CD4-positive, alpha-beta memory T cell (primary cell): ENCODE results near the gene LRP6. TPM values are rescaled to one million over a fixed set of nuclear protein-coding genes. Genes with fewer than 3 reads are reported as not detected.

Experiments
- CTCF ChIA-PET: fragments of 350-600 bp; sonication (Branson Sonifier 250); formaldehyde crosslinking; loops from one replicate; lab custom pipeline; 2021; ENCODE audit warnings: inconsistent platforms; ENCODE audit not compliant: partially characterized antibody; lab: Charles Lee
- POLR2A ChIA-PET: fragments of 350-600 bp; sonication (Branson Sonifier 250); formaldehyde crosslinking; loops from one replicate; lab custom pipeline; 2021; ENCODE audit not compliant: partially characterized antibody; lab: Charles Lee
- DNase-seq, 5 donors: peaks; one replicate each; pipeline versions ENCODE4 v3.0.0 to v3.0.0-alpha.2; 2020 to 2022; ENCODE audit warnings: mixed read lengths in 1 of 5
- H3K27ac ChIP-seq: one replicate; pipeline ENCODE4 v1.7.0; 2013; ENCODE audit warnings: low read depth, low read length
- H3K27me3 ChIP-seq: 2 replicates; pipeline ENCODE4 v1.7.0; 2013; ENCODE audit warnings: mild to moderate bottlenecking, low read length, moderate library complexity; ENCODE audit not compliant: insufficient read depth
- H3K36me3 ChIP-seq: 2 replicates; pipeline ENCODE4 v1.7.0; 2013; ENCODE audit warnings: mild to moderate bottlenecking, low read length, moderate library complexity; ENCODE audit not compliant: insufficient read depth
- H3K4me1 ChIP-seq: 2 replicates; pipeline ENCODE4 v1.7.0; 2013; ENCODE audit warnings: mild to moderate bottlenecking, low read length, moderate library complexity; ENCODE audit not compliant: insufficient read depth
- H3K4me3 ChIP-seq, 2 donors: one replicate each; pipeline ENCODE4 v1.7.0; 2013; ENCODE audit warnings: low read length in 2 of 2, mild to moderate bottlenecking in 1 of 2
- H3K9me3 ChIP-seq, 2 donors: one replicate each; pipeline ENCODE4 v1.7.0; 2013; ENCODE audit warnings: low read length in 2 of 2, control low read depth in 1 of 2; ENCODE audit not compliant: control insufficient read depth in 1 of 2
- H3K27ac Mint-ChIP-seq, 7 donors: one replicate each; pipeline ENCODE4 v1.8.0; 2020 to 2021; ENCODE audit warnings: mixed read lengths in 7 of 7, mild to moderate bottlenecking in 6 of 7, inconsistent platforms in 3 of 7, moderate library complexity in 3 of 7
- H3K27me3 Mint-ChIP-seq, 2 donors: one replicate each; pipeline ENCODE4 v1.8.0; 2020 to 2021; ENCODE audit warnings: mixed read lengths in 2 of 2
- H3K36me3 Mint-ChIP-seq, 2 donors: one replicate each; pipeline ENCODE4 v1.8.0; 2020 to 2021; ENCODE audit warnings: mixed read lengths in 2 of 2, inconsistent platforms in 1 of 2, mild to moderate bottlenecking in 1 of 2
- H3K4me1 Mint-ChIP-seq, 4 donors: one replicate each; pipeline ENCODE4 v1.8.0; 2020 to 2021; ENCODE audit warnings: mixed read lengths in 4 of 4, mild to moderate bottlenecking in 1 of 4
- H3K4me3 Mint-ChIP-seq, 8 donors: one replicate each; pipeline ENCODE4 v1.8.0; 2020 to 2021; ENCODE audit warnings: mixed read lengths in 8 of 8, mild to moderate bottlenecking in 7 of 8, moderate library complexity in 6 of 8, inconsistent platforms in 3 of 8
- H3K9me3 Mint-ChIP-seq, 8 donors: one replicate each; pipeline ENCODE4 v1.8.0; 2020 to 2021; ENCODE audit warnings: mixed read lengths in 8 of 8, mild to moderate bottlenecking in 5 of 8, inconsistent platforms in 3 of 8, moderate library complexity in 1 of 8
- intact Hi-C: fragments of 100-400 bp; cut with micrococcal nuclease; formaldehyde crosslinking; loops from one replicate; pipeline ENCODE4 v1.15.1; 2023
- polyA plus RNA-seq, 2 donors: library from polyadenylated mRNA; unstranded; fragments of 300-500 nt; fragmentation: Illumina TruSeq; gene quantifications; one replicate each; pipeline ENCODE4 v1.2.3, GENCODE V29; 2021
- total RNA-seq, 2 experiments: library from RNA; stranded (reverse); gene quantifications; one replicate each; pipeline ENCODE4 v1.2.3, GENCODE V29; 2021

Gene LRP6
- total and polyA plus RNA-seq, 4 experiments from 2014 or later: 0.45 to 4.0 (median 2.9) TPM

GRCh38 chr12:12171991-12172511, 94.8 kb downstream of the LRP6 start:
- Mint-ChIP-seq H3K4me1 (peaks cover 4 to 13% (median 11%) of the 10 kb centered on the region in 4 donors), H3K27me3 (peaks cover 0 to 6% of the 10 kb centered on the region in 2 donors), H3K36me3 (peaks cover 0 to 3% of the 10 kb centered on the region in 2 donors), H3K4me3 (no peak overlapping the region), H3K27ac (no peak overlapping the region), H3K9me3 (no peaks in the 10 kb centered on the region)
- Histone ChIP-seq H3K36me3 (no peaks in the 10 kb centered on the region), H3K4me1 (peaks cover 6% of the 10 kb centered on the region), H3K27ac (no peak overlapping the region), H3K4me3 (no peak overlapping the region), H3K27me3 (no peaks in the 10 kb centered on the region), H3K9me3 (no peaks in the 10 kb centered on the region)
- ChIA-PET POLR2A (interaction anchor here (1.2 kb wide), 1 partner anchor 10 kb away, joined by 3 read pairs; no protein-coding TSS in a partner anchor), CTCF (interaction anchor here (1.1 kb wide), 1 partner anchor 12 kb away, joined by 4 read pairs; no protein-coding TSS in a partner anchor)
- intact Hi-C loops: no loop called here
- peak in 4 of 5 donors; percentile 4 to 17 (median 9) for DNase-seq

DNA sequence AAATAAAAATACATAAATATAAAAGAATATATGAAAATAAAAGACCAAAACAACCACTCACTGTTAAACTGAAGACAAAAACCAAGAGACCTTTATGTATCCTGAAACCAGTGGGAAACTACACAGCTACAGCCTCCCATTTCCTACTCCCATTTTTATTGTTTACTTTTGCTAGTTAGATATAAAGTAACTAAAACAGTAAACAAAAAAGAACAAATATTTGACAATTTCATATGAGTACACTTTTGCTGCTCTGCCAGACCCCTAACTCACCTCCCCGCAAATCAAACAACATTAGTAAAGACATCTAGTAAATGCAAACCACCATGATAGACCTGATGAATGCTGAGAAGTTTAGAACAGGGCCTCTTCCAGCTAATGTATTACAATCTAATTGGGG, 99.0 kb downstream of the LRP6 start:
- H3K27me3 Mint-ChIP-seq: no peaks in the 10 kb centered on the region
- H3K4me3 Mint-ChIP-seq: no peak overlapping the region

DNA sequence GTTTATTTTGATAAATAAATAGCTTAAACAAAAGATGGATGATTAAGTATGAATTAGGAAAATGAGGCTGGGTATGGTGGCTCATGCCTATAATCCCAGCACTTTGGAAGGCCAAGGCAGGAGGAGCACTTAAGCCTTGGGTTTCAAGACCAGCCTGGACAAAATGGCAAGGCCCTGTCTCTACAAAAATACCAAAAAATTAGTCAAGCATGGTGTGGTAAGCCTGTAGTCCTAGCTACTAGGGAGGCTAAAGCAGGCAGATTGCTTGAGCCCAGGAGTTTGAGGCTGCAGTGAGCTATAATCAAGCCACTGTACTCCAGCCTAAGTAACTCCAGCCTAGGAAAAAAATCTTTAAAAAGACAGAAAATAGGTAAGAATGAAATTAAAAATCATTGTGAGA, 100.1 kb downstream of the LRP6 start:
- no peak overlapping the region for H3K4me3 ChIP-seq
- no peak overlapping the region for H3K27ac ChIP-seq
- Mint-ChIP-seq H3K4me1 (peaks cover 0 to 4% (median 3%) of the 10 kb centered on the region in 4 donors), H3K4me3 (no peak overlapping the region), H3K9me3 (no peaks in the 10 kb centered on the region), H3K36me3 (peaks cover 0 to 12% of the 10 kb centered on the region in 2 donors), H3K27ac (no peak overlapping the region), H3K27me3 (no peaks in the 10 kb centered on the region)
- no peak for DNase-seq
- H3K36me3 ChIP-seq: no peaks in the 10 kb centered on the region
- H3K4me1 ChIP-seq: no peaks in the 10 kb centered on the region
- ChIA-PET CTCF (no interaction called here), POLR2A (no interaction called here)
- H3K9me3 ChIP-seq: no peaks in the 10 kb centered on the region
- H3K27me3 ChIP-seq: no peaks in the 10 kb centered on the region
- intact Hi-C loops: no loop called here

More for the DNA sequence above, 99.0 kb downstream of the LRP6 start:
- H3K4me1 ChIP-seq: peaks cover 6% of the 10 kb centered on the region
- H3K27ac Mint-ChIP-seq: no peak overlapping the region
- peaks cover 4 to 13% (median 11%) of the 10 kb centered on the region in 4 donors for H3K4me1 Mint-ChIP-seq
- no peaks in the 10 kb centered on the region for H3K27me3 ChIP-seq
- no peak overlapping the region for H3K27ac ChIP-seq
- H3K9me3 ChIP-seq: no peaks in the 10 kb centered on the region
- DNase-seq: no peak
- intact Hi-C loops: no loop called here
- POLR2A ChIA-PET: no interaction called here
- H3K9me3 Mint-ChIP-seq: no peaks in the 10 kb centered on the region
- H3K36me3 ChIP-seq: no peaks in the 10 kb centered on the region
- no peak overlapping the region for H3K4me3 ChIP-seq
- peaks cover 0 to 7% of the 10 kb centered on the region in 2 donors for H3K36me3 Mint-ChIP-seq
- CTCF ChIA-PET: no interaction called here

GRCh38 chr12:12159988-12160387, 106.9 kb downstream of the LRP6 start:
- CTCF ChIA-PET: interaction anchor here (0.8 kb wide), 1 partner anchor 13 kb away, joined by 4 read pairs; no protein-coding TSS in a partner anchor
- intact Hi-C loops: no loop called here
- peaks cover 0 to 31% of the 10 kb centered on the region in 2 donors for H3K36me3 Mint-ChIP-seq

DNA sequence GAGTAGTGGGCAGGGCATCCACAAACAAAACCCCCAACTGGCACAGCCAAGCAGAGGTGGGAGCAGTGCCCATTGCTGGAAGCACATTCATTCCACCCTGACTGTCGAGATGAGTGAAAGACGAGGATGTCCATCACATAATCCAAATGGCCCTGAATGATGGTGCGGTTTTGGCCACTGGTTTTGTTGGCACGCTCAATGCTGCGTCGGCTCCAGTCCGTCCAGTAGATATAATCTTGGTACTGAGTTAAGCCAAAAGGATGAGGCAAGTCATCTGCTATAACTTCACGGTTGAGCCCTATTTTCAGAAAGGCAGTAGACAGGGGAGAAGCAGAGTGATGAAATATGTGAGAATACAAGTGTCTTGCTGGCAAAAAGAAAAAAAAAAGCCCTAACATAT, 108.0 kb downstream of the LRP6 start:
- DNase-seq: no peak
- intact Hi-C loops: no loop called here
- Histone ChIP-seq H3K9me3 (no peaks in the 10 kb centered on the region), H3K4me3 (no peak overlapping the region), H3K27me3 (no peaks in the 10 kb centered on the region), H3K4me1 (no peaks in the 10 kb centered on the region), H3K27ac (no peak overlapping the region), H3K36me3 (no peaks in the 10 kb centered on the region)
- H3K4me1 Mint-ChIP-seq: no peaks in the 10 kb centered on the region
- no peaks in the 10 kb centered on the region for H3K9me3 Mint-ChIP-seq
- ChIA-PET POLR2A (no interaction called here), CTCF (no interaction called here)
- no peak overlapping the region for H3K27ac Mint-ChIP-seq
- H3K27me3 Mint-ChIP-seq: no peaks in the 10 kb centered on the region
- H3K4me3 Mint-ChIP-seq: no peak overlapping the region
- peaks cover 0 to 35% of the 10 kb centered on the region in 2 donors for H3K36me3 Mint-ChIP-seq

More at GRCh38 chr12:12159988-12160387, 106.9 kb downstream of the LRP6 start:
- no peak for DNase-seq
- Mint-ChIP-seq H3K27ac (no peak overlapping the region), H3K27me3 (no peaks in the 10 kb centered on the region), H3K4me1 (no peaks in the 10 kb centered on the region), H3K4me3 (no peak overlapping the region), H3K9me3 (no peaks in the 10 kb centered on the region)
- Histone ChIP-seq H3K4me1 (no peaks in the 10 kb centered on the region), H3K36me3 (no peaks in the 10 kb centered on the region), H3K9me3 (no peaks in the 10 kb centered on the region), H3K27me3 (no peaks in the 10 kb centered on the region), H3K27ac (no peak overlapping the region), H3K4me3 (no peak overlapping the region)
- POLR2A ChIA-PET: no interaction called here

DNA sequence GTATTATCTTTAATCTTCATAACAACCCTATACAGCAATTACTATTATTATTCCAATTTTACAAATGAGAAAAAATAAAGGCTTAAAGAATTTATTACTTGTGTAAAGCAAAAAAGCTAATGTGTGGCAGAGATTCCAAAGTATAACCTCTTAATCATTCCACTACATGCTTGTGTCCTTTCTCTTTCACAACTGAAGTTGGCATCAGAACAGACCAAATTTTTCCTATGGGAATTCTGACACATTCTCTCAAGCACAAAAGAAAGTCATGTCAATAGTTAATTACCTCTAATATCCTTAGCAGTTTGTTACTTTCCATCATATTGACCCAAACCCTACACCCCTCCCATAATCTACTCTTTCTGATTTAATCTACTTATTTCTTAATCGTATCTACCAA, 109.4 kb downstream of the LRP6 start:
- Histone ChIP-seq H3K27me3 (no peaks in the 10 kb centered on the region), H3K4me3 (no peak overlapping the region), H3K9me3 (no peaks in the 10 kb centered on the region), H3K36me3 (no peaks in the 10 kb centered on the region), H3K27ac (no peak overlapping the region), H3K4me1 (no peaks in the 10 kb centered on the region)
- Mint-ChIP-seq H3K36me3 (peaks cover 0 to 35% of the 10 kb centered on the region in 2 donors), H3K27me3 (no peaks in the 10 kb centered on the region), H3K4me1 (no peaks in the 10 kb centered on the region), H3K4me3 (no peak overlapping the region), H3K27ac (no peak overlapping the region), H3K9me3 (no peaks in the 10 kb centered on the region)
- POLR2A ChIA-PET: no interaction called here
- DNase-seq: no peak
- intact Hi-C loops: no loop called here
- CTCF ChIA-PET: no interaction called here

DNA sequence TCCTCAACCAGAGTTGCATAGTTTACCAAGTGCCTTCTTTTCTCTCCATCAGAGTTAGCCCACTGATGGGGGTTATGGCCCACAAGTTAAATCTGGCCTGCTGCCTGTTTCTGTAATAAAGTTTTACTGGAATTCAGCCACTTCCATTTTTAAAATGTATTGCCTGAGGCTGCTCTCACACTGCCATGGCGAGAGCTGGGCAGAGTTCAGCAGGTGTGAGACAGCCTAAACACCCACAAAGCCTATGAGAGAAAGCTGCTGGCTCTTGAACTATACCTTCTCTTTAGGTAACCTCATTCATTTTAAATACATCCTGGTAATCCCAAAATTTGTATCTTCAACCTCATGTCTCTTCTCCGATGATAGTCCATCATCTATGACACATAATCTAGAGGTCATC, 110.0 kb downstream of the LRP6 start:
- Histone ChIP-seq H3K4me1 (no peaks in the 10 kb centered on the region), H3K9me3 (no peaks in the 10 kb centered on the region), H3K36me3 (no peaks in the 10 kb centered on the region), H3K27ac (no peak overlapping the region), H3K4me3 (no peak overlapping the region), H3K27me3 (no peaks in the 10 kb centered on the region)
- Mint-ChIP-seq H3K4me3 (no peak overlapping the region), H3K36me3 (peaks cover 0 to 30% of the 10 kb centered on the region in 2 donors), H3K27ac (no peak overlapping the region), H3K27me3 (no peaks in the 10 kb centered on the region), H3K9me3 (no peaks in the 10 kb centered on the region), H3K4me1 (no peaks in the 10 kb centered on the region)
- DNase-seq: no peak
- POLR2A ChIA-PET: no interaction called here
- intact Hi-C loops: no loop called here
- CTCF ChIA-PET: no interaction called here
